SK-N-SH treated with all-trans-retinoic acid at 6 μM for 48 hours (cell line): ENCODE measurements around the gene MUC2.

Experiments used
- ATAC-seq: fragments of 200-7000 bp; cut with Tn5 transposase; 3 replicates; pipeline ENCODE4 v1.9.1; 2020; ENCODE audit warnings: mild to moderate bottlenecking, moderate library complexity
- ARNTL ChIP-seq: fragments of 450-650 bp; formaldehyde crosslinking; IDR thresholded peaks from 2 replicates; pipeline ENCODE4 v1.5.0; 2020; ENCODE audit warnings: low read depth, mild to moderate bottlenecking, moderate library complexity, borderline replicate concordance
- BACH2 ChIP-seq: fragments of 250-450 bp; sonication (Bioruptor Pico); IDR thresholded peaks from 2 replicates; pipeline ENCODE4 v1.9.0; 2021; ENCODE audit warnings: mild to moderate bottlenecking, borderline replicate concordance
- CSDC2 ChIP-seq: fragments of 250-450 bp; sonication (Bioruptor Pico); IDR thresholded peaks from 2 replicates; pipeline ENCODE4 v1.5.0; 2020; ENCODE audit warnings: mild to moderate bottlenecking, moderate library complexity
- ESRRG ChIP-seq: fragments of 250-450 bp; sonication (Bioruptor Pico); IDR thresholded peaks from 2 replicates; pipeline ENCODE4 v1.6.1; 2021; ENCODE audit warnings: mild to moderate bottlenecking
- GLIS3 ChIP-seq: fragments of 250-450 bp; sonication (Bioruptor Pico); IDR thresholded peaks from 2 replicates; pipeline ENCODE4 v1.5.0; 2020; ENCODE audit warnings: mild to moderate bottlenecking, moderate library complexity
- ISL1 ChIP-seq: fragments of 250-450 bp; sonication (Bioruptor Pico); IDR thresholded peaks from 2 replicates; pipeline ENCODE4 v2.1.2; 2022; ENCODE audit warnings: mild to moderate bottlenecking, moderate library complexity
- OSR1 ChIP-seq: fragments of 250-450 bp; sonication (Bioruptor Pico); IDR thresholded peaks from 2 replicates; pipeline ENCODE4 v1.8.0; 2022; ENCODE audit warnings: moderate library complexity, mild to moderate bottlenecking, inconsistent platforms
- PPARA ChIP-seq: fragments of 250-450 bp; sonication (Bioruptor Pico); IDR thresholded peaks from 2 replicates; pipeline ENCODE4 v1.5.0; 2020; ENCODE audit warnings: mild to moderate bottlenecking, borderline replicate concordance
- SNAI2 ChIP-seq: fragments of 250-450 bp; sonication (Bioruptor Pico); IDR thresholded peaks from 2 replicates; pipeline ENCODE4 v1.5.0; 2020; ENCODE audit warnings: mild to moderate bottlenecking, moderate library complexity
- TCF4 ChIP-seq: fragments of 250-450 bp; sonication (Bioruptor Pico); IDR thresholded peaks from 2 replicates; pipeline ENCODE4 v1.8.0; 2021; ENCODE audit warnings: mild to moderate bottlenecking, moderate library complexity, borderline replicate concordance
- TOX ChIP-seq: fragments of 250-450 bp; sonication (Bioruptor Pico); IDR thresholded peaks from 2 replicates; pipeline ENCODE4 v1.8.0; 2021; ENCODE audit warnings: mild to moderate bottlenecking, moderate library complexity, borderline replicate concordance
- ZFP3 ChIP-seq: fragments of 250-450 bp; sonication (Bioruptor Pico); IDR thresholded peaks from 2 replicates; pipeline ENCODE4 v1.5.0; 2020; ENCODE audit warnings: mild to moderate bottlenecking, moderate library complexity
- ZFP30 ChIP-seq: fragments of 450-650 bp; formaldehyde crosslinking; IDR thresholded peaks from 2 replicates; pipeline ENCODE4 v1.5.0; 2022; ENCODE audit warnings: mild to moderate bottlenecking, moderate library complexity
- ZNF565 ChIP-seq: fragments of 450-650 bp; formaldehyde crosslinking; conservative IDR thresholded peaks from 2 replicates; pipeline ENCODE4 v1.5.0; 2020; ENCODE audit warnings: low read depth, mild to moderate bottlenecking, moderate library complexity
- ZNF70 ChIP-seq: fragments of 450-650 bp; formaldehyde crosslinking; IDR thresholded peaks from 2 replicates; pipeline ENCODE4 v1.5.0; 2020; ENCODE audit warnings: mild to moderate bottlenecking, moderate library complexity
- ZNF8 ChIP-seq: fragments of 450-650 bp; formaldehyde crosslinking; IDR thresholded peaks from 2 replicates; pipeline ENCODE4 v1.5.0; 2020; ENCODE audit warnings: mild to moderate bottlenecking, moderate library complexity
- TF ChIP-seq, protein P1 (sequence below): fragments of 250-450 bp; sonication (Bioruptor Pico); IDR thresholded peaks from 2 replicates; pipeline ENCODE4 v1.5.1; 2020; ENCODE audit warnings: low read depth, mild to moderate bottlenecking, moderate library complexity
- TF ChIP-seq, protein P2 (sequence below): fragments of 250-450 bp; sonication (Bioruptor Pico); IDR thresholded peaks from 2 replicates; pipeline ENCODE4 v1.5.0; 2020; ENCODE audit warnings: mild to moderate bottlenecking, moderate library complexity
- TF ChIP-seq, protein P3 (sequence below): fragments of 250-450 bp; sonication (Bioruptor Pico); IDR thresholded peaks from 2 replicates; pipeline ENCODE4 v1.8.0; 2020; ENCODE audit warnings: mild to moderate bottlenecking, moderate library complexity, borderline replicate concordance
- TF ChIP-seq, protein P4 (sequence below): fragments of 250-450 bp; sonication (Bioruptor Pico); IDR thresholded peaks from 2 replicates; pipeline ENCODE4 v1.8.0; 2021; ENCODE audit warnings: low read depth, mild to moderate bottlenecking, moderate library complexity, borderline replicate concordance
- TF ChIP-seq, protein P5 (sequence below): fragments of 250-450 bp; sonication (Bioruptor Pico); IDR thresholded peaks from 2 replicates; pipeline ENCODE4 v1.5.1; 2021; ENCODE audit warnings: mild to moderate bottlenecking, moderate library complexity

The MUC2 gene

DNA sequence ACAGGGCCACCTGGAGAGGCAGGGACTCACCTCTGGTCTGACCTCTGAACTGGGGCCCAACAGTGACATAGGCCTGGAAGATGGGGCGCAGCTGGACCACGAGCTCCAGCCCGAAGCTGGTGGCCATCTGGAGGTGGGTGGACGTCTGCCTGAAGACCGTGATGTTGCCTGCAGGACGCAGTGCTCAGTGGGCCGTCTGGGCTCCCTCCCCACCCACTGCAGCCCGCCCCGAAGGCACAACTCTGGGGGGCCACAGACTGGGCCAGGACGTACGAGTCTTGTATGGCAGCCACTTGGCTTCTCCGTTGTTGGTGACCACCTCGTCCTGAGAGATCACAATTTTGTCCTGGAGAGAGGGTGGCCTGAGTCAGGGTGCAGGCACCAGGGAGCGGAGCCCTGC lies 46.1 kb upstream of the MUC2 start:
- TF ChIP-seq ESRRG (no peak), ISL1 (CRISPR knock-in tag) (no peak), OSR1 (CRISPR knock-in tag) (no peak), ZFP3 (CRISPR knock-in tag) (no peak), TOX (CRISPR knock-in tag) (no peak), CSDC2 (no peak), PPARA (CRISPR knock-in tag) (no peak), SNAI2 (CRISPR knock-in tag) (no peak), ZNF565 (CRISPR knock-in tag) (no peak)
- TF ChIP-seq, protein P1, sequence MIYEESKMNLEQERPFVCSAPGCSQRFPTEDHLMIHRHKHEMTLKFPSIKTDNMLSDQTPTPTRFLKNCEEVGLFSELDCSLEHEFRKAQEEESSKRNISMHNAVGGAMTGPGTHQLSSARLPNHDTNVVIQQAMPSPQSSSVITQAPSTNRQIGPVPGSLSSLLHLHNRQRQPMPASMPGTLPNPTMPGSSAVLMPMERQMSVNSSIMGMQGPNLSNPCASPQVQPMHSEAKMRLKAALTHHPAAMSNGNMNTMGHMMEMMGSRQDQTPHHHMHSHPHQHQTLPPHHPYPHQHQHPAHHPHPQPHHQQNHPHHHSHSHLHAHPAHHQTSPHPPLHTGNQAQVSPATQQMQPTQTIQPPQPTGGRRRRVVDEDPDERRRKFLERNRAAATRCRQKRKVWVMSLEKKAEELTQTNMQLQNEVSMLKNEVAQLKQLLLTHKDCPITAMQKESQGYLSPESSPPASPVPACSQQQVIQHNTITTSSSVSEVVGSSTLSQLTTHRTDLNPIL: no peak
- TF ChIP-seq, protein P2, sequence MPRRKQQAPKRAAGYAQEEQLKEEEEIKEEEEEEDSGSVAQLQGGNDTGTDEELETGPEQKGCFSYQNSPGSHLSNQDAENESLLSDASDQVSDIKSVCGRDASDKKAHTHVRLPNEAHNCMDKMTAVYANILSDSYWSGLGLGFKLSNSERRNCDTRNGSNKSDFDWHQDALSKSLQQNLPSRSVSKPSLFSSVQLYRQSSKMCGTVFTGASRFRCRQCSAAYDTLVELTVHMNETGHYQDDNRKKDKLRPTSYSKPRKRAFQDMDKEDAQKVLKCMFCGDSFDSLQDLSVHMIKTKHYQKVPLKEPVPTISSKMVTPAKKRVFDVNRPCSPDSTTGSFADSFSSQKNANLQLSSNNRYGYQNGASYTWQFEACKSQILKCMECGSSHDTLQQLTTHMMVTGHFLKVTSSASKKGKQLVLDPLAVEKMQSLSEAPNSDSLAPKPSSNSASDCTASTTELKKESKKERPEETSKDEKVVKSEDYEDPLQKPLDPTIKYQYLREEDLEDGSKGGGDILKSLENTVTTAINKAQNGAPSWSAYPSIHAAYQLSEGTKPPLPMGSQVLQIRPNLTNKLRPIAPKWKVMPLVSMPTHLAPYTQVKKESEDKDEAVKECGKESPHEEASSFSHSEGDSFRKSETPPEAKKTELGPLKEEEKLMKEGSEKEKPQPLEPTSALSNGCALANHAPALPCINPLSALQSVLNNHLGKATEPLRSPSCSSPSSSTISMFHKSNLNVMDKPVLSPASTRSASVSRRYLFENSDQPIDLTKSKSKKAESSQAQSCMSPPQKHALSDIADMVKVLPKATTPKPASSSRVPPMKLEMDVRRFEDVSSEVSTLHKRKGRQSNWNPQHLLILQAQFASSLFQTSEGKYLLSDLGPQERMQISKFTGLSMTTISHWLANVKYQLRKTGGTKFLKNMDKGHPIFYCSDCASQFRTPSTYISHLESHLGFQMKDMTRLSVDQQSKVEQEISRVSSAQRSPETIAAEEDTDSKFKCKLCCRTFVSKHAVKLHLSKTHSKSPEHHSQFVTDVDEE (CRISPR knock-in tag): no peak
- TF ChIP-seq, protein P3, sequence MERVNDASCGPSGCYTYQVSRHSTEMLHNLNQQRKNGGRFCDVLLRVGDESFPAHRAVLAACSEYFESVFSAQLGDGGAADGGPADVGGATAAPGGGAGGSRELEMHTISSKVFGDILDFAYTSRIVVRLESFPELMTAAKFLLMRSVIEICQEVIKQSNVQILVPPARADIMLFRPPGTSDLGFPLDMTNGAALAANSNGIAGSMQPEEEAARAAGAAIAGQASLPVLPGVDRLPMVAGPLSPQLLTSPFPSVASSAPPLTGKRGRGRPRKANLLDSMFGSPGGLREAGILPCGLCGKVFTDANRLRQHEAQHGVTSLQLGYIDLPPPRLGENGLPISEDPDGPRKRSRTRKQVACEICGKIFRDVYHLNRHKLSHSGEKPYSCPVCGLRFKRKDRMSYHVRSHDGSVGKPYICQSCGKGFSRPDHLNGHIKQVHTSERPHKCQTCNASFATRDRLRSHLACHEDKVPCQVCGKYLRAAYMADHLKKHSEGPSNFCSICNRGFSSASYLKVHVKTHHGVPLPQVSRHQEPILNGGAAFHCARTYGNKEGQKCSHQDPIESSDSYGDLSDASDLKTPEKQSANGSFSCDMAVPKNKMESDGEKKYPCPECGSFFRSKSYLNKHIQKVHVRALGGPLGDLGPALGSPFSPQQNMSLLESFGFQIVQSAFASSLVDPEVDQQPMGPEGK: no peak
- TF ChIP-seq, all 23 proteins: peak for 0
- no peak for ATAC-seq

DNA sequence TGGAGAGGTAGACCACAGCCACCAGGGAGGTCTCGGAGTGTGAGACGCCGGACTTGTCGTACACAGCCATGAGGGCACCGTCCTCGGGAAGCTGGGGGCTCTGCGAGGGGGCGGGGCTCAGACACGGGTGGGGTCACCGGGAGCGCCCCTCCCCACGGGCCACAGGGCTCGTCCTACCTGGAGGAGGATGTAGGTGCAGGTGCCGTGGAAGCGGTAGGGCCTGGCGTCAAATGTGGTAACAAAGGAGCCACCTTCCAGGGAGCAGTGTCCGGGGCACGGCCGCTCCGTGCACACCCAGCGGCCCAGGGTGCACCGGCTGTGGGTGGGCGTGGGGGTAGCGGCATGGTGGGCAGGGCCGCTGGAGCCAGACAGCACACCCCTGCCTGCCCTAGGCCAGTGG lies 45.6 kb upstream of the MUC2 start:
- TF ChIP-seq, protein P1: no peak
- TF ChIP-seq ARNTL (no peak), ZFP30 (CRISPR knock-in tag) (no peak), GLIS3 (no peak), TOX (CRISPR knock-in tag) (no peak), PPARA (CRISPR knock-in tag) (no peak), ZNF8 (CRISPR knock-in tag) (no peak), BACH2 (CRISPR knock-in tag) (no peak)
- ATAC-seq: no peak

DNA sequence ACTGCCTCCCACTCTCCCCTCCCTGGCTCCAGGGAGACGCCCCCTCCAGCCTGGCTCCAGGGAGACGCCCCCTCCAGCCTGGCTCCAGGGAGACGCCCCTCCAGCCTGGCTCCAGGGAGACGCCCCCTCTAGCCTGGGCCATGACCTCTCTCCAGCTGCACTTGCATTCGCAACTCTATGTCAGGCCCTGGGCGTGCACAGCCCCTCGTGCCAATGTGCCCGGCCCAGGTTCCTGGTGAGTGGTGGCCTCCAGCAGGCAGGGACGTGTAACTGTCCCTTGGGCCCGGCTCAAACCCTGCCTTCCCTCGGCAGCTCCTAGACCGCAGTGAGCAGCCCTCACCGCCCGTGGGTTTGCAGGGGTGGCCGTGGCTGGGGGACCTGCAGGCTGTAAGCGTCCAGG lies 45.0 kb upstream of the MUC2 start:
- TF ChIP-seq ESRRG (no peak), ZNF70 (CRISPR knock-in tag) (no peak), TCF4 (CRISPR knock-in tag) (no peak), ZFP30 (CRISPR knock-in tag) (no peak), CSDC2 (no peak), PPARA (CRISPR knock-in tag) (no peak), TOX (CRISPR knock-in tag) (no peak), ISL1 (CRISPR knock-in tag) (no peak), ZNF565 (CRISPR knock-in tag) (no peak), GLIS3 (no peak)
- TF ChIP-seq, protein P4, sequence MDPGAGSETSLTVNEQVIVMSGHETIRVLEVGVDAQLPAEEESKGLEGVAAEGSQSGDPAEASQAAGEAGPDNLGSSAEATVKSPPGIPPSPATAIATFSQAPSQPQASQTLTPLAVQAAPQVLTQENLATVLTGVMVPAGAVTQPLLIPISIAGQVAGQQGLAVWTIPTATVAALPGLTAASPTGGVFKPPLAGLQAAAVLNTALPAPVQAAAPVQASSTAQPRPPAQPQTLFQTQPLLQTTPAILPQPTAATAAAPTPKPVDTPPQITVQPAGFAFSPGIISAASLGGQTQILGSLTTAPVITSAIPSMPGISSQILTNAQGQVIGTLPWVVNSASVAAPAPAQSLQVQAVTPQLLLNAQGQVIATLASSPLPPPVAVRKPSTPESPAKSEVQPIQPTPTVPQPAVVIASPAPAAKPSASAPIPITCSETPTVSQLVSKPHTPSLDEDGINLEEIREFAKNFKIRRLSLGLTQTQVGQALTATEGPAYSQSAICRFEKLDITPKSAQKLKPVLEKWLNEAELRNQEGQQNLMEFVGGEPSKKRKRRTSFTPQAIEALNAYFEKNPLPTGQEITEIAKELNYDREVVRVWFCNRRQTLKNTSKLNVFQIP: no peak
- TF ChIP-seq, protein P2 (CRISPR knock-in tag): no peak
- TF ChIP-seq, protein P1: no peak
- TF ChIP-seq, protein P5, sequence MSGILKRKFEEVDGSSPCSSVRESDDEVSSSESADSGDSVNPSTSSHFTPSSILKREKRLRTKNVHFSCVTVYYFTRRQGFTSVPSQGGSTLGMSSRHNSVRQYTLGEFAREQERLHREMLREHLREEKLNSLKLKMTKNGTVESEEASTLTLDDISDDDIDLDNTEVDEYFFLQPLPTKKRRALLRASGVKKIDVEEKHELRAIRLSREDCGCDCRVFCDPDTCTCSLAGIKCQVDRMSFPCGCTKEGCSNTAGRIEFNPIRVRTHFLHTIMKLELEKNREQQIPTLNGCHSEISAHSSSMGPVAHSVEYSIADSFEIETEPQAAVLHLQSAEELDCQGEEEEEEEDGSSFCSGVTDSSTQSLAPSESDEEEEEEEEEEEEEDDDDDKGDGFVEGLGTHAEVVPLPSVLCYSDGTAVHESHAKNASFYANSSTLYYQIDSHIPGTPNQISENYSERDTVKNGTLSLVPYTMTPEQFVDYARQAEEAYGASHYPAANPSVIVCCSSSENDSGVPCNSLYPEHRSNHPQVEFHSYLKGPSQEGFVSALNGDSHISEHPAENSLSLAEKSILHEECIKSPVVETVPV (CRISPR knock-in tag): no peak
- no peak for ATAC-seq
